ENCODE results near the gene RAPGEF1.
"Not testable (repeated sequence)": the region's sequence is repeated elsewhere in the genome, so short reads cannot be mapped to it uniquely, and the experiment has no call there.

RAPGEF1 gene, protein sequence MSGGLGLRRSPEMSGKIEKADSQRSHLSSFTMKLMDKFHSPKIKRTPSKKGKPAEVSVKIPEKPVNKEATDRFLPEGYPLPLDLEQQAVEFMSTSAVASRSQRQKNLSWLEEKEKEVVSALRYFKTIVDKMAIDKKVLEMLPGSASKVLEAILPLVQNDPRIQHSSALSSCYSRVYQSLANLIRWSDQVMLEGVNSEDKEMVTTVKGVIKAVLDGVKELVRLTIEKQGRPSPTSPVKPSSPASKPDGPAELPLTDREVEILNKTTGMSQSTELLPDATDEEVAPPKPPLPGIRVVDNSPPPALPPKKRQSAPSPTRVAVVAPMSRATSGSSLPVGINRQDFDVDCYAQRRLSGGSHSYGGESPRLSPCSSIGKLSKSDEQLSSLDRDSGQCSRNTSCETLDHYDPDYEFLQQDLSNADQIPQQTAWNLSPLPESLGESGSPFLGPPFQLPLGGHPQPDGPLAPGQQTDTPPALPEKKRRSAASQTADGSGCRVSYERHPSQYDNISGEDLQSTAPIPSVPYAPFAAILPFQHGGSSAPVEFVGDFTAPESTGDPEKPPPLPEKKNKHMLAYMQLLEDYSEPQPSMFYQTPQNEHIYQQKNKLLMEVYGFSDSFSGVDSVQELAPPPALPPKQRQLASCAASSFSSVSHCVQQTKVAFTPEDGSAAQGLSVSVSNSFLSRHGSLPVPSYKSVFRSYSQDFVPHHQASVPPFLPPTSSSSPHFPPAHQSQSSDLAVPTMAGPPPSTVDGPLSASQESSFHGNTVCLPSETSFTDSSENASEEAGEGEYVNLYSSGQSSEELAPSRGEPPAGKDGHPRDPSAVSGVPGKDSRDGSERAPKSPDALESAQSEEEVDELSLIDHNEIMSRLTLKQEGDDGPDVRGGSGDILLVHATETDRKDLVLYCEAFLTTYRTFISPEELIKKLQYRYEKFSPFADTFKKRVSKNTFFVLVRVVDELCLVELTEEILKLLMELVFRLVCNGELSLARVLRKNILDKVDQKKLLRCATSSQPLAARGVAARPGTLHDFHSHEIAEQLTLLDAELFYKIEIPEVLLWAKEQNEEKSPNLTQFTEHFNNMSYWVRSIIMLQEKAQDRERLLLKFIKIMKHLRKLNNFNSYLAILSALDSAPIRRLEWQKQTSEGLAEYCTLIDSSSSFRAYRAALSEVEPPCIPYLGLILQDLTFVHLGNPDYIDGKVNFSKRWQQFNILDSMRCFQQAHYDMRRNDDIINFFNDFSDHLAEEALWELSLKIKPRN (N-terminal part only)

DNA sequence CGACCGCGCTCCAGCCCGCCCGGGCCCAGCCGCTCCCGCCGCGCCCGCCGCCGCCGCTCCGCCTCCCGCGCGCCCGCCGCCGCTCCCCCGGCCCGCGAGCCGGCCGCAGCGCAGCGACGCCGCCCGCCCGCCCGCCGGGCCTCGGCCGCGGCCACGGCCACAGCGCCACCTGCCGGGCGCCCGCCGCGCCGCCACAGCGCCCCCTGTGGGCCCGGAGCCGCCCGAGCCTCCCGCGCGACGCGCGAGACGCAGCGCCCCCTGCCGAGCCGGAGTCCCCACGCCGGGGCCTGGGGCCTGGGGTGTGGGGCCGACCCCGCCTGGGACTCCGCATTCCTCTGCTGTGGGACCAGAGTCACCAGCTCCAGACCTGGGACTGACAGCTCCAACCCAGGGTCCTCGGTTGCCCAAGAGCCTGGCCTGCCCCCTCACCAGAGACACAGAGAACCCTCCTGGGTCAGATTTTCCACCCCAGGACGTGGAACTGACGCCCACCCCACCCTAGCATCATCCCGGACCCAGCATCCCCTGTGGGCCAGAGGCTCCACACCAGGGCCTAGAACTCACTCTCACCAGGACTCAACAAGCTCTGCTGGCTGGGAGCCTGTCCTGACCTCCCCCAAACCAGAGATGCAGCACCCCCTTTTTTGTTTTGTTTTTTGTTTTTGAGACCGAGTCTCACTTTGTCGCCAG, at the start of gene RAPGEF1:
Gene RAPGEF1 (minus strand): TSS at position 118 of the 690 bp plus-strand sequence. CDS start 246 bp downstream, outside the sequence.
- DNase-seq (ENCODE audit: low read depth, low spot score), result no peak

DNA sequence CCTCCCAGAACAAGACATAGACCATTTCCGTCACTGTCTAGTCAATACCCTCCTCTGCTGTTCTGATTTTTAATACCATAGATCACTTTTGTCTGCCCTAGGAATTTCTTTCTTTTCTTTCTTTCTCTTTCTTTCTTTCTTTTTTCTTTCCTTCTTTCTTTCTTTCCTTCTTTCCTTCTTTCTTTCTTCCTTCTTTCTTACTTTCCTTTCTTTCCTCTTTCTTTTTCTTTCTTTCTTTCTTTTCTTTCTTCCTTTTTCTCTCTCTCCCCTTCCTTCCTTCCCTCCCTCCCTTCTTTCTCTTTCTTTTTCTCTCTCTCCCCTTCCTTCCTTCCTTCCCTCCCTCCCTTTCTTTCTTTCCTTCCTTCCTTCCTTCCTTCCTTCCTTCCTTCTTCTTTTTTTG, 49.0 kb upstream of the RAPGEF1 start:
- no peak for DNase-seq (ENCODE audit: low read depth, low spot score)

DNA sequence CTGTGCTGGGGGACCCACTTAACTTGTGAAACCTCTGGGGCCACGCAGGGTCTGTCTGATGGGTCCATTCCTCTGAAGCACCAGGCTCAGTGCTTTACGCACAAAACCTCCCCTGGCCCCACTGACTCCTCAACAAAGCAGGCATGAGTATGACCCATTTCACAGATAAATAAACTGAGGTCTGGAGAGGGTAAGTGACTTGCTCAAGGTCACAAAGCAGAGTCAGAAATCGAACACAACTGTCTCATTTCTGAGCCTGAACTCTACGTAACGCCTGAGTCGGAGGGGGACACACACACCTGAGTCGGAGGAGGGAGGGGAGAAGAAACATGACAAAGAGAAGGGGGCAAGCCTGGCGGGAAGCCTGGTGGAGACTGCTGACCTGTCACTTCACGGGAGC, 48.0 kb upstream of the RAPGEF1 start:
- no peak for DNase-seq (ENCODE audit: low read depth, low spot score)

DNA sequence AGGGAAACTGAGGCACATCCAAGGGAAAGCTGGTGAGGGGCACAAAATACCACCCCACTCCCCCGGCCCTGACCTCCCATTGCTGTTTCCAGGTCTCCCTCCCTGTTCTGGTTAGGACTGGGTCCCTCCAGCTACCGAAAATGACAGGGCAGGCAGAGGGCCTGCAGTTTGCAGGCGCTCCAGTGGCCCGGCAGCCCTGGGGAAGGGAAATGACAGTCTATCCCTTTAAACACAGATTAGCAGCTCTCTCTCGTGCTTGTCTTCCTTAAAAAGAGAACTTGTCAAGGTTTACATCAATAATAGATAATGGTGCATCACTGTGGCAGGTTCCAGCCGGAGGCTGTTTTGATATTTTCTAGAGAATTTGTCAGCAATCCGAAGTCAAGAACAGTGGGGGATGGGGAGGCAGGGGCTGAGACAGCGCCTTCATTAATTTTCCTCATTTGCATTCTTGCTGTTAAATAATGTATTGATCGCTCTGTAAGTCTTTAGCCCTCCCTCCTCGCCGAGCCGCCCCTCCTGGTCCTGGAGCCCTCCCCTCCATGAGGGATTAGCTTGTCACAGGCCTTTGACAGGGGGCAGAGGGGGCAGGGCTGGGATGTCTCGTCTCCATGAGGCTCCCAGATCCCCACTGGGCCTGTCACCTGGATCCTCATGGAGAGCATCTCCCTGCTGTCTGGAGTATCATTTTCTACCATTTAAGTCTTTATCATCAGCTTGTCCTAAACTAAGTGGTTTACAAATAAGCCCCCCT, 45.0 kb upstream of the RAPGEF1 start:
- DNase-seq (ENCODE audit: low read depth, low spot score), result no peak

DNA sequence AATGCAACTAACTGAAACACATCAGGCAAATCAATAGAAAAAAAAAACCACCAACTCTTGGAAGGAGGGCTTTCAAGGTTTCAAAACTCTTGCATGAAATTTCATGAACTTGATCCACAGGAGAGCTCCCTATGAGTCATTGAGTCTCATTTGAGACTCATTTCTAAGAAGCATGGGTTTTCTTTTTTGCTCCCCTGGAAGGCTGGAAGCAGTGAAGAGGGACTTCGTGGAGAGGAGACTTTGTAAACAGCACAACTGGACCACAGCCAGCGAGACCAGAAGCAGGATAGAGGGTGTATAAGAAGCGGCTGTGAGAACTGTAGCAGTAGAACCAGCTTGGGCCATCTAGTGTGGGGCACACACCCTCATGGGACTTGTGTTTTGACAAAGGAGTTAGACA, 41.2 kb upstream of the RAPGEF1 start:
- DNase-seq (ENCODE audit: low read depth, low spot score), result no peak

DNA sequence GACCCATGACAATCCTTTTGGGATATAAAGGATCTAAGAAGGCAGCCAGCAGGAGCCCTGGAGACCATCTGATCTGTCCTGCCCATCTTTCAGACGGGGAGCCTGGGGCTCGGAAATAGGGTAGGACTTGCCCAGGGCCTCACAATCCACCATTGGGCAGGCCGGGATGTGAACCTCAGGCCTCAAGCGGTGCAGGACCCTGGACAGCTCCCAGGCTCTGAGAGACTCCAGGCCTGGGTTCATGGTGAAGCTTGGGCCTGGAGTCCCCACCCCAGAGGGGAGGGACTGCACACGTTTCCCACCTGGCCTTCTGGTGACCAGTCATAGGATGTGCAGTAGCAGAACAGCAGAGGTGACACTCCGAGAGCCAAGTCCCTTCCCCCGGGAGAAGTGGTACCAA, 36.6 kb upstream of the RAPGEF1 start:
- DNase-seq (ENCODE audit: low read depth, low spot score), result no peak

DNA sequence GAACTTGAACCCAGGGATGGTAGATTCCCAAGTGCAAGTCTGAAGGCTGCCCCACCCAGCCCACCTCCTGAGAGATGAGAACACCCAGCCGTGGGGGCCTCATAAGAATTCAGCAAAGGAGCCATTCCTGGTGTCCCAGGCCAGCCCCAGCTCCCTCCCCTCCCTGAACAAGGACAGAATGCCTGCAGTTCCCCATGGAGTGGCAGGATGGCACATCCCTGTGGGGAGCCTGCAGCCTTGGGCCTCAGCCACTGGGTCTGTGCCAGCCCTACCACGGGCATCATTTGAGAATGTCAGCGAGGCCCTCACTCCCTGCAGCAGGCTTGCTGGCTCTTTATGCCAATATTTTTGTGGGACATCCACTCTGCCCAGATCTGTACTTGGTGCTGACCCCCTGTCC, 36.2 kb upstream of the RAPGEF1 start:
- DNase-seq (ENCODE audit: low read depth, low spot score), result no peak

DNA sequence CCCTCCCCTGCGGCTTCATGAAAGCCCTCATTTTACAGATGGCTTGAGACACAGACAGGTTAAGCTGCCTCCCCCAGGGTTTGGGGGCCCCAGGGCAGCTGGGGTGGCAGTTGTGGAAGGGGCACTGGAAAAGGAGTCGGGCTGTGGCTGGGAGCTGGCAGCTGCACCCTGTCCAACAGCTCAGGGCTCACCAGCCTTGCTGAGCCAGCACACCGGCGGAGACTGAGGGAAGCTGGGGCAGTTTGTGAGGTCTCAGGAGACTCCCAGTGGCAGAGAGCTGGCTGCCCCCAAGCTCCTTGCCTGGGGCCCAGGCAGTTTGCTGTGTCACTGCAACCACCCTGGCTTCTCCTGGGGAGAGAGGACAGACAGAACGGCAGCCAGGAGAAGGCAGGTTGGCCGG, 34.8 kb upstream of the RAPGEF1 start:
- DNase-seq (ENCODE audit: low read depth, low spot score), result no peak

DNA sequence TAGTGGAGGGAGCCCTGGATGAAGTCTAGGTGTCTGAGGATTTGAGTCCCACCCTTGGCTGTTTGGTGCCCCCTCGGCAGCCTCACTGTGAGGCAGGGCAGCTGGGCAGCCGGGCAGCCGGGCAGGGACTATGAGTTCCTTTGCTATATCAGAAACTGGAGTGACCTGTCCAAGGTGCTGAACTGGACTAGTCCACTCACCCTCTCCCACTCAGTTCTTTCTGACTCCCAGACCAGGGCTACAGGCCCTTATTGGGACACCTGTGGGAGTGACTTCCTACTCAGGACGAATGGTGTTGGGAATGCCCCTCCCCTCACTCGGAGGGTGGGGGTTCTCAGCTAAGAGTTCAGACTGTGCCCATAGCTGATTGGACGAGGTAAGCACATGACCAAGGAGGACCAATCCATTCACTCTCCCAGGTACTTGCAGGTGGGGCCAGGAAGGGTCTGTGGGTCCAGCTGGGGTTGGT, 34.1 kb upstream of the RAPGEF1 start:
- DNase-seq (ENCODE audit: low read depth, low spot score), result no peak

DNA sequence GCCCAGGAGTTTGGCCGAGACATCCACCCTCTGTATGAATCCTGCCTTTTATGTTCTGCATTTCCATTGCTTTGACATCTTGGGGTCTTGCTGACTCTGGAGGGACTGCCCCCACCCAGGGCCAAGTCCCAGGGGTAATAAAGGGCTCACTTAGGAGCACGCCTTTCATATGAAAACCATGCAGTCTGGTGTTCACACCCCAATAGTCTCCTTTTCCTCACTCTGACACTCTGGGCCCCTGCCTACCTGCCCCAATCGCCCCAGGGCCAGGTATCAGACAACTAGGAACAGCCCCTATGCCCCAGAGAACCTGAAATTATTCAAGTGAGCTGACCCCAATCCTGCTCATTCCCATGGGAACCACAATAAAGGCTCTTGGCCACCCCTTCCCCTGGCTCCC, 33.1 kb upstream of the RAPGEF1 start:
- DNase-seq (ENCODE audit: low read depth, low spot score), result no peak

DNA sequence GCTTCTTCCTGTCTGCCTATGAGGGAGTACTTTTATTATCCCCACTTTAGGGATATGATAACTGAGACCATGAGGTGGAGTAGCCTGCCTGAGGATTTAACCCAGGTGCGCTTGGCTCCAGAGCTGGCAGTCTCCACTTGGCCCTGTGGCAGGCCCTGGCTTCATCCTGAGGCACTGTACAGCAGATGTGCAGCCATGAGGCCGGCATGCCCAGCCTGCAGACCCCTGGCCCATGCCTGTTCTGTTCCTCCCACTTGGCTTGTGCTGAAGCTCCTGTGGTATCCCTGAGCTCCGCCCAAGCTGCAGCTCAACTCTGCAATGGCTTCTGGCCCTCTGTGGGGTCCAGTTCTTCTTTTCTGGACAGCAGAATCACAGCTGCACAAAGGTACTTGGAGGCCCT, 31.8 kb upstream of the RAPGEF1 start:
- no peak for DNase-seq (ENCODE audit: low read depth, low spot score)

DNA sequence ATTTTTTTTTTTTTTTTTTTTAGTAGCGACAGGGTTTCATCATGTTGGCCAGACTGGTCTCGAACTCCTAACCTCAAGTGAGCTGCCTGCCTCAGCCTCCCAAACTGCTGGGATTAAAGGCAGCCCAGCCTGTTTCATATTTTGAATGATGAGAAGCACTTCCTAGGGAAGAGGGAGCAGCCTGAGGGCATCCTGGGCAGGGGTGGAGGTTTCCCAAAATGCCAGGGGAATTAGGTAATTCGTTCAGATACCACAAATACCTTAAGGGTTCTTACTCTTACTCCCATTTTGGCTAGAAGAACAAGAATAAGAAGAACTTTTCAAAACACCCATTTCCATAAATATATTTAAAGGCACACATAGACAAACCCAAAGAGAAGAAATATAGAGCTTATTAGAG, 29.5 kb upstream of the RAPGEF1 start:
- DNase-seq (ENCODE audit: low read depth, low spot score), result no peak

DNA sequence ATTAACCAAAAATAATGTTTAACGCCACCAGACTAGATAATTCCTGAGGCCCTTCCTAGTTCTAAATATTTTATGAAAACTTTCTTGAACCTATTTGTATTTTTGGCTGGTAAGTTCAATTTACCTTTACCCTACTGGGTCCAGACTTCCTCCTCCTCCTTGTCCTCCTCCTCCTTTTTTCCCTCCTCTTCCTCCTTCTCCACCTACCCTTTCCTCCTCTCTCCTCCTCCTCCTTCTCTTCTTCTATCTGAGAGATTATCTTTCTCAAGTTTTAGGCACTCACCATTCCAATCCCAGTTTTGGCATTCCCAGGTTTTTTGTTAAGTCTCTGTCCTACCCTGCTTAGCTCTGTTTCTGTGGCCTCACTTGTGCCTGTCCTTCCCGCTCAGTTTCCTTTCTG, 24.7 kb upstream of the RAPGEF1 start:
- no peak for DNase-seq (ENCODE audit: low read depth, low spot score)

DNA sequence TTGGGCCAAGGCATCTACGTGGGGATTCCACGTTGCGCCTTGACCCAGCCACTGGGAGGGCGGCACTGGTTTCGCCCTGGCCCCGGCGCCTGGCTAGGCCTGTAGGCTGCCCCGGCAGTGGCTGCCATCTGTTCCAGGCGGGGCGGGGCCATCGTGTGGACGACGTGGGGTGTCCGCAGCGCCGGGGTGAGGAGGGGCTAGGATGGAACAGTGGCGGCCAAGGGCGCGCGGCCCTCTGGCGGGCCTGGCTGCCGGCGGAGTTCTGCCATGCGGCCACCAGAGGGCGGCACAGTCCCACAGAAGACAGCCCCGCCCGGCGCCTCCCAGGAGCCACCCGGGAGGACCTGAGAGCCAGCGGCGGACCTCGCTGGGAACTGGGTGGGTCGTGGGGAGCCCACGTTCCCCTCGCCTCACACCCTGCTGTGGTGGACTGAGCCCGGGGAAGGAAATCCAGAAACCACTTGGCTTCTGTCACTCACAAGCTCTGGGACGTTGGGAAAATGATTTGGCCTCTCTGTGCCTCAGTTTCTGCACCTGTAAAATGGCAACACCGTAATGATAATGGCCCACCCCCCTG, 22.6 kb upstream of the RAPGEF1 start:
- no peak for DNase-seq (ENCODE audit: low read depth, low spot score)

DNA sequence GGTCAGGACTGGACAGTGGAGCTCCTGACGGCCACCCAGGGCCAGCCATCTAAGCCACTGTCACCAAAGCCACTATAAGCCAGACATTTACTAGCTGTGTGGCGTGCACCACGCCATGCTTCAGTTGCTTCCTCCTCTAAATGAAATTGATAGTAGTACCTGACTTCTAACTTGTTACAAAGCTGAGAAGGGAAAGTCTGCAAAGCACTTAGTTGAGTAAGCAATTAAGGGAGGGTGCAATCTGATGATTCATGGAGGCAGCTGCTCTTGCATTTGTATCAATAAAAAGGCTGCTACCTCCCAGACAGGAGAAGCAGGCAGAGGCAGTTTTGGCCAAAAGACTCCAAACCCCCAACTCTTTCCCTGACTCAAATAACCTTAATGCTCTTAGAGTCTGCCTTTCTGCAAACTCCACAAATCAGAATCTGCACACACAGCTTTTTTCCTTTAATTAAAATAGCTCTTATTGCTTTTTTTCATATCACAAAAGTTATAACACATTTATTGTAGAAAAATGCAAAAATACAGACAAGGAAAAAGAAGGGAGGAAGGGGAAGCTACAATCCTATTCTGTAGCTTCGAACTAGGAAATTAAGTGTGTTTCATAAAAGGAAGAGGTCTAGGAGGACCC, 19.3 kb upstream of the RAPGEF1 start:
- DNase-seq (ENCODE audit: low read depth, low spot score), result no peak

DNA sequence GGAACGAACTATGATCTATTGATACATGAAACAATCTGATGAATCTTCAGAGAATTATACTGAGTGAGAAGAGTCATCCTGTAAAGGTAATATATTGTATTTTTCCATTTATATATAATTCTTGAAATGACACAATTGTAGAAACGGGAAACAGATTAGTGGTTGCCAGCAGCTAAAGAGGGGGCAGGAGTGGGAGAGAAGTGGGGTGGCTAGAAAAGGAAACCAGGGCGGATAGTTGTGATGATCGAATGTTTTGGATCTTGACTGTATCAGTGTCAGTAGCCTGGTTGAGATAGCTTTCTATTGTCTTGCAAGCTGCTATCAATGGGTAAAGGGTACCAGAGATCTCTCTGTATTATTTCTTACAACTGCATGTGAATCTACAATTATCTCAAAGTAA, 17.7 kb upstream of the RAPGEF1 start:
- no peak for DNase-seq (ENCODE audit: low read depth, low spot score)

DNA sequence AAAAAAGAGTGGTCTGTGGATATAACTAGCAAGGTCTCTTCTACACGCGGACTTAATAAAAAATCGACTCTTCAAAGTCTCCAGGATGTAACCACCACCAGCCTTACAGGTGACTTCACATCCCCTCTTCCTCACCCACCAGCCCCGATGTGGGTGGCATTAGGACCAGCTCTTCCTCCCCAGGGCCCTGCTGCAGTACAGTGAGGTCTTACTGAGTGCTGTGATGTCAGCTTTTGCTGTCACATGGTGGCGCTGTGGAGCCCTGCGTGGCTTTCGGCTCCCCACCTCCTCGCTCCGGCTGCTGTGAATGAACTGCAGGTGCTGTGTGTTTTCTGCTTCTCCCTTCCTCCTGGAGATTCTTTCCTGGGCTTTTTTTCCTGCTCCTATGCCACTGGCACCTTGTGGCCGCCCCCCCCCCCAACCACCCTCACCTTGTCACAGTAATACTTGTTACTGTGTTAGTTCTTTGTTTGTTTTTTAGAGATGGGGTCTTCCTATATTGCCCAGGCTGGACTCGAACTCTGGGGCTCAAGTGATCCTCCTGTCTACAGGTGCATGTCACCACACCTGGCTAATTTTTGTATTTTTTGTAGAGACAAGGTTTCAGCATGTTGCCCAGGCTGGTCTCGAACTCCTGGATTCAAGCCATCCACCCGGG, 15.8 kb upstream of the RAPGEF1 start:
- peak; percentile 70 for DNase-seq (ENCODE audit: low read depth, low spot score)

DNA sequence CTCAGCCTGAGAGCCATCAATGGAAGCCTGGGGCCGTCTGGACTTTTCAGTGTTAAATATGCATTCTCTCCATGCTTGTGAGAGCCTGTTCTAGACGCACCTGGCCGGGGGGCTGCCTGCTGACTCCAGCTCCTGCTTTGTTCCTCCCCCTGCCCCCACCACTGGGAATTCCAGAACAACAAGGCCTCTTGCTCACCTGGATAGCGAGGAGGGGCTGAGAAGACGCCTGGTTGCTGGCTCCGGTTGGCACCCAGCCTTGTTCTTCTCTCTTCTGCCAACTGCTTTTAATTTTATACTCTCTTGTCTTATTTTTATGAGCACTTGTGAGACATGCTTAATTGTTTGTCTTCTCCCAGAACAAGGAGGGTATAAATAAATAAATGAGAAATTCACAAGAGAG, 15.0 kb upstream of the RAPGEF1 start:
- DNase-seq (ENCODE audit: low read depth, low spot score), result no peak

DNA sequence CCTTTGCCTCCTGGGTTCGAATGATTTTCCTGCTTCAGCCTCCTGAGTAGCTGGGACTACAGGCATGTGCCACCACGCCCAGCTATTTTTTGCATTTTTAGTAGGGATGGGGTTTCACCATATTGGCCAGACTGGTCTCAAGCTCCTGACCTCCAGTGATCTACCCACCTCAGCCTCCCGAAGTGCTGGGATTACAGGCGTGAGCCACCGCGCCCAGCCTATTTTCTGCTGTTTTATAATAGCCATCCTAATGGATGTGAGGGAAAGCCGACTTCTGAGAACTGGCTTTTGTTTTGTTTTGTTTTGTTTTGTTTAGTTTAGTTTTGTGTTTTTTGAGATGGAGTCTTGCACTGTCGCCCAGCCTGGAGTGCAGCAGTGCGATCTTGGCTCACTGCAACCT, 13.9 kb upstream of the RAPGEF1 start:
- not testable (repeated sequence) for DNase-seq (ENCODE audit: low read depth, low spot score)

Data from iPS DF 19.7 (cell line).